ENCODE measurements around the gene PRXL2B. TPM values are rescaled to one million over a fixed set of nuclear protein-coding genes. Genes with fewer than 3 reads are reported as not detected.
A peak's percentile ranks its signal among the peaks of the same experiment; 100 is the strongest.

PRXL2B gene
- total and polyA plus RNA-seq, 4 donors: 19.0 to 85.9 (median 52.0) TPM

GRCh38 chr1:2591581-2592261, 5.1 kb downstream of the PRXL2B start:
- WGBS (ENCODE audit: insufficient coverage): 97% methylated on average over 6 of the region's 12 CpGs
- peaks cover 36% of the 10 kb centered on the region for H3K36me3 ChIP-seq (ENCODE audit: control insufficient read depth, insufficient read depth, low read length)
- no peaks in the 10 kb centered on the region for H3K27me3 ChIP-seq (ENCODE audit: control insufficient read depth, insufficient read depth, low read length)
- H3K4me3 ChIP-seq (ENCODE audit: low read depth, low read length): no peak overlapping the region
- no peak overlapping the region for H3K27ac ChIP-seq (ENCODE audit: low read depth, low read length)
- DNase-seq (ENCODE audit: low read depth in 4 of 6, low spot score in 6 of 6): no peak
- peaks cover 33% of the 10 kb centered on the region for H3K4me1 ChIP-seq (ENCODE audit: control insufficient read depth, insufficient read depth, low read length)
- no peaks in the 10 kb centered on the region for H3K9me3 ChIP-seq (ENCODE audit: control insufficient read depth, insufficient read depth, low read length)

DNA sequence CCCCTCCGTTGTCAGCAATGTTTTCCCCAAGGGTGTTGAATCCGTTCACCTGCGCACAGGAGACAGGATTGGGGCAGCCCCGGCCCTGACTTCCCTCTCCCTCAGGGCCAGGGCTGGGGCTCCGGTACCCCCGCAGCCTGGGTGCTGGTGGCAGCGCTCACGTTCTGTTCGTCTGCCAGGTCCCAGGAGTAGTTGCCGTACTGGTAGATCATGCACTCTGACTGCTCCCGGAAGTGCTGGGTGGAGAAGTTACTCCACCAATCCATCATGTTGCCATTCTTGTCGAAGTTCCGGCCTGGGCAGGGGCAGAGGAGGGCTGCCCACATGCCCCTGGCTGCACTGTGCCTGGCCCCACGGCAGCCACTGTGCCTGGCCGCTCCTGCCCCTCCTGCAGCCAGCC, 6.1 kb downstream of the PRXL2B start:
- 82% methylated on average over 15 of the region's 15 CpGs for WGBS (ENCODE audit: insufficient coverage)
- Histone ChIP-seq H3K27ac (ENCODE audit: low read depth, low read length) (no peak overlapping the region), H3K36me3 (ENCODE audit: control insufficient read depth, insufficient read depth, low read length) (peaks cover 36% of the 10 kb centered on the region), H3K4me3 (ENCODE audit: low read depth, low read length) (no peak overlapping the region), H3K27me3 (ENCODE audit: control insufficient read depth, insufficient read depth, low read length) (no peaks in the 10 kb centered on the region), H3K4me1 (ENCODE audit: control insufficient read depth, insufficient read depth, low read length) (peaks cover 27% of the 10 kb centered on the region), H3K9me3 (ENCODE audit: control insufficient read depth, insufficient read depth, low read length) (no peaks in the 10 kb centered on the region)
- DNase-seq (ENCODE audit: low read depth in 4 of 6, low spot score in 6 of 6): no peak

- Histone ChIP-seq H3K9me3 (ENCODE audit: control insufficient read depth, insufficient read depth, low read length) (peaks cover 2% of the 10 kb centered on the region), H3K27ac (ENCODE audit: low read depth, low read length) (no peak overlapping the region), H3K4me3 (ENCODE audit: low read depth, low read length) (no peak overlapping the region), H3K4me1 (ENCODE audit: control insufficient read depth, insufficient read depth, low read length) (peaks cover 20% of the 10 kb centered on the region), H3K27me3 (ENCODE audit: control insufficient read depth, insufficient read depth, low read length) (no peaks in the 10 kb centered on the region), H3K36me3 (ENCODE audit: control insufficient read depth, insufficient read depth, low read length) (peaks cover 29% of the 10 kb centered on the region)
- 64% methylated on average over 25 of the region's 26 CpGs for WGBS (ENCODE audit: insufficient coverage)
- no peak for DNase-seq (ENCODE audit: low read depth in 4 of 6, low spot score in 6 of 6)
These were observed 6.8 kb downstream of the PRXL2B start for GRCh38 chr1:2593251-2593878.

DNA sequence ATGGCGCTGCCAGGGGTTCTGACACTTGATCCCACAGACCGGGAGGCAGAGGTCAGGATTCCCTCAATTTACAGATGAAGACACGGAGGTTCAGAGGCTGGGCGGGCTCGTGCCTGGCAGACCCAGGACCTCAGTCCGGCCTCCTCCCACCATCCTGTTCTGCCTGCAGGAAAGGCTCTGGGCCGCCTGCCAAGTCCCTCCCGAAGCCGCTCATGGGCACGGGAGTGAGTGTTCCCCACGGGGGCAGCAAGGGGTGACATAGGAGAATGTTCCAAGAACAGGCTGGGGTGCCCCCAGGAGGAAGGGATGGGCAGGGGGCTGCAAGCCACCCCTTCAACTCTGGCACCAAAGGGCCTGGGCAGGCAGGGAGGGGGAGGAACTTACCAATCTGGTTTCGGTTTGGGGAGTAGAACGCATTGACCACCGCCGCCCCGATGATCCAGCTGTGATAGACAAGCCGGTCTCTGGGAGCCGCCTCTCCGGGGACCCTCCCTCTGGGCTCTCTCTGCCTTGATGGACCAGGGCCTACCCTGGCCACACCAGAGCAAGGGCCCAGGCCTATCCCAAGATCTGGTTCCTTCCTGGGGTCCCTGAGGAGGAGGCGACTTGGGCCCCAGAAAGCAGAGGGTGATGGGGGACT, 7.5 kb downstream of the PRXL2B start:
- DNase-seq (ENCODE audit: low read depth in 4 of 6, low spot score in 6 of 6): peak in 3 of 6 donors; percentile 4 to 63 (median 53)
- peaks cover 12% of the 10 kb centered on the region for H3K4me1 ChIP-seq (ENCODE audit: control insufficient read depth, insufficient read depth, low read length)
- H3K36me3 ChIP-seq (ENCODE audit: control insufficient read depth, insufficient read depth, low read length): peaks cover 22% of the 10 kb centered on the region
- no peak overlapping the region for H3K27ac ChIP-seq (ENCODE audit: low read depth, low read length)
- no peaks in the 10 kb centered on the region for H3K27me3 ChIP-seq (ENCODE audit: control insufficient read depth, insufficient read depth, low read length)
- 68% methylated on average over 15 of the region's 20 CpGs for WGBS (ENCODE audit: insufficient coverage)
- H3K9me3 ChIP-seq (ENCODE audit: control insufficient read depth, insufficient read depth, low read length): peaks cover 4% of the 10 kb centered on the region
- H3K4me3 ChIP-seq (ENCODE audit: low read depth, low read length): no peak overlapping the region

DNA sequence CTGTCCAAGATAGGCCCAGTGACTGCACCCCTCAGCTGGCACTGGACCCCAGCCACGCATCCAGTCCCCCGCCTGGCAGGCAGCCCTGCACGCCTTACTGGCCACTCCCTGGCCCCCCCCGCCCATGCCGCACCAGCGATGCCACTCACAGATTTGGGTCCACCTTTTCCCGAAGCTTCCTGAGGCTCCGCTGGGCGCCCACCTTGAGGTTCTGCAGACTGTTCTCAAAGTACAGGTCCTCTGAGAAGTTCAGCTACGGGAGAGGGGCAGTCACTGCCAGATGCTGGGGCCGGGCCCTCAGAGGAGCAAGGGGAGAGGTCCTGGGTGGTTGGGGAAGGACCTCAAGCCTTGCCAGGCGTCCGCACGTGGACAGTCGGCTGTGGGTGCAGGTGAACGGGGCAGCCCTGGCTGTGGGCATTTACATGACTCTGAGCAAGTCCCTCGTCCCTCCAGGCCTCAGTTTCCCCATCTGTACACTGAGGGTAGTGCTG, 8.1 kb downstream of the PRXL2B start:
- DNase-seq (ENCODE audit: low read depth in 4 of 6, low spot score in 6 of 6): no peak
- no peaks in the 10 kb centered on the region for H3K27me3 ChIP-seq (ENCODE audit: control insufficient read depth, insufficient read depth, low read length)
- H3K27ac ChIP-seq (ENCODE audit: low read depth, low read length): no peak overlapping the region
- WGBS (ENCODE audit: insufficient coverage): 93% methylated on average over 17 of the region's 17 CpGs
- H3K4me1 ChIP-seq (ENCODE audit: control insufficient read depth, insufficient read depth, low read length): peaks cover 11% of the 10 kb centered on the region
- H3K9me3 ChIP-seq (ENCODE audit: control insufficient read depth, insufficient read depth, low read length): peaks cover 4% of the 10 kb centered on the region
- H3K4me3 ChIP-seq (ENCODE audit: low read depth, low read length): no peak overlapping the region
- peaks cover 16% of the 10 kb centered on the region for H3K36me3 ChIP-seq (ENCODE audit: control insufficient read depth, insufficient read depth, low read length)

GRCh38 chr1:2595261-2595811, 8.8 kb downstream of the PRXL2B start:
- WGBS (ENCODE audit: insufficient coverage): 83% methylated on average over 19 of the region's 19 CpGs
- Histone ChIP-seq H3K4me3 (ENCODE audit: low read depth, low read length) (no peak overlapping the region), H3K27me3 (ENCODE audit: control insufficient read depth, insufficient read depth, low read length) (no peaks in the 10 kb centered on the region), H3K27ac (ENCODE audit: low read depth, low read length) (no peak overlapping the region), H3K36me3 (ENCODE audit: control insufficient read depth, insufficient read depth, low read length) (peaks cover 10% of the 10 kb centered on the region), H3K9me3 (ENCODE audit: control insufficient read depth, insufficient read depth, low read length) (peaks cover 4% of the 10 kb centered on the region), H3K4me1 (ENCODE audit: control insufficient read depth, insufficient read depth, low read length) (peaks cover 11% of the 10 kb centered on the region)
- no peak for DNase-seq (ENCODE audit: low read depth in 4 of 6, low spot score in 6 of 6)

- peaks cover 4% of the 10 kb centered on the region for H3K36me3 ChIP-seq (ENCODE audit: control insufficient read depth, insufficient read depth, low read length)
- WGBS (ENCODE audit: insufficient coverage): 85% methylated on average over 31 of the region's 31 CpGs
- H3K27me3 ChIP-seq (ENCODE audit: control insufficient read depth, insufficient read depth, low read length): no peaks in the 10 kb centered on the region
- peaks cover 4% of the 10 kb centered on the region for H3K9me3 ChIP-seq (ENCODE audit: control insufficient read depth, insufficient read depth, low read length)
- H3K4me1 ChIP-seq (ENCODE audit: control insufficient read depth, insufficient read depth, low read length): peaks cover 11% of the 10 kb centered on the region
- no peak for DNase-seq (ENCODE audit: low read depth in 4 of 6, low spot score in 6 of 6)
- H3K27ac ChIP-seq (ENCODE audit: low read depth, low read length): no peak overlapping the region
- H3K4me3 ChIP-seq (ENCODE audit: low read depth, low read length): no peak overlapping the region
These were observed 9.4 kb downstream of the PRXL2B start for GRCh38 chr1:2595812-2596529.

GRCh38 chr1:2596530-2597333, 10.2 kb downstream of the PRXL2B start:
- Histone ChIP-seq H3K27ac (ENCODE audit: low read depth, low read length) (no peak overlapping the region), H3K36me3 (ENCODE audit: control insufficient read depth, insufficient read depth, low read length) (peaks cover 3% of the 10 kb centered on the region), H3K4me3 (ENCODE audit: low read depth, low read length) (no peak overlapping the region), H3K4me1 (ENCODE audit: control insufficient read depth, insufficient read depth, low read length) (peaks cover 11% of the 10 kb centered on the region), H3K27me3 (ENCODE audit: control insufficient read depth, insufficient read depth, low read length) (no peaks in the 10 kb centered on the region), H3K9me3 (ENCODE audit: control insufficient read depth, insufficient read depth, low read length) (peaks cover 4% of the 10 kb centered on the region)
- DNase-seq (ENCODE audit: low read depth in 4 of 6, low spot score in 6 of 6): no peak
- WGBS (ENCODE audit: insufficient coverage): 85% methylated on average over 23 of the region's 28 CpGs

Measured in spinal cord (tissue), 10 donors.